Ascending aorta (tissue), 2 donors: ENCODE data around the gene TNK2. TPM values are rescaled to one million over a fixed set of nuclear protein-coding genes. Genes with fewer than 3 reads are reported as not detected.

Experiments used
- DNase-seq, 2 donors: peaks; one replicate each; pipeline ENCODE4 v3.0.0-alpha.2; 2019; ENCODE audit warnings: low spot score in 2 of 2
- H3K27ac ChIP-seq, 2 donors: fragments of 200-600 bp; sonication (generic); one replicate each; pipeline ENCODE4 v1.5.1; 2016 to 2017; ENCODE audit warnings: mild to moderate bottlenecking in 1 of 2
- H3K27me3 ChIP-seq: fragments of 200-600 bp; sonication (generic); one replicate; pipeline ENCODE4 v1.5.1; 2017
- H3K36me3 ChIP-seq, 2 donors: fragments of 200-600 bp; sonication (generic); one replicate each; pipeline ENCODE4 v1.5.1; 2016
- H3K4me1 ChIP-seq, 2 donors: fragments of 200-600 bp; sonication (generic); one replicate each; pipeline ENCODE4 v1.5.1; 2016 to 2017; ENCODE audit warnings: mild to moderate bottlenecking in 1 of 2
- H3K4me3 ChIP-seq, 2 donors: fragments of 200-600 bp; sonication (generic); one replicate each; pipeline ENCODE4 v1.5.1; 2016 to 2017; ENCODE audit warnings: mild to moderate bottlenecking in 1 of 2
- H3K9me3 ChIP-seq, 2 donors: fragments of 200-600 bp; sonication (generic); one replicate each; pipeline ENCODE4 v1.5.1; 2016
- intact Hi-C: fragments of 100-400 bp; cut with DNase I; formaldehyde crosslinking; loops from one replicate; pipeline ENCODE4 v1.15.1; 2023
- total RNA-seq: library from RNA; depleted of rRNA; stranded (reverse); fragments of >200 nt; gene quantifications from one replicate; pipeline ENCODE4 v1.1.0, GENCODE V29; 2016
- TF ChIP-seq, protein P1 (sequence below), 3 experiments: fragments of 200-600 bp in 2 of 3; fragments of 450-650 bp in 1 of 3; sonication (generic) in 2 of 3; IDR thresholded peaks; one replicate each; pipeline ENCODE4 v1.5.1; 2016 to 2019; ENCODE audit warnings: antibody characterized with exemption in 3 of 3, mild to moderate bottlenecking in 1 of 3, moderate library complexity in 1 of 3

TNK2 gene
- total RNA-seq, 1 donor from 2014 or later: 164 TPM

DNA sequence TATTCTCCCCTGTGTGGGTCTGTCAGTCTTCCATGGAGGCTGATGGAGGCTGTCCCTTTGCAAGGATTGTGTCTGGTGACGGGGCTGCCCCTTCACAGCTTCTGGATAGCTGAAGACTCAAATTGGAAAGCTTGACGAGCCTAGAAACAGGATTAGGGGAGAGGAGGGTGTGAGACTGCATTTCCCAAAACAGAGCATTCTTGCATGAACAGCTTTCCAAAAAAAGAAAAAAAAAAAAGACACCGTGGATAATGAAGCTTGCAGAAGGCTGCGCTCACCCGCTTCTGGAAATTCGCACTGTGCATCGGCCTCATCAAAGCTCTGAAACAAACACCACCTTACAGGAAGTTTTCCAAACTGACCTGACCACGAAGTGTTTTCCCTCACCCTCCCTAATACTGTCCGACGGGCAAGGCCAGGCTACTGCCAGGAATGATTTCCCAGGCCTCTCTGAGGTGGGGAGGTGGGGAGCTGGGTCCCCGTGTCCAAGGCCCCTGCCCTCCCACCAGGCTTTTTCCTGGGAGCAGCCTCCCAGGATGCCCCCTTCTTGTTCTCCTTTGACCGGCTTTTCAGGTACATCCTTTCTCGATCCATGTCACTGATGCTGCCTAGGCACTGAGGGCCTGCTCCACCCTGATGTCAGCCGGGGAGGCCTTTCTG, 71.7 kb downstream of the TNK2 start:
- Histone ChIP-seq H3K9me3 (no peaks in the 10 kb centered on the region), H3K4me3 (no peak overlapping the region), H3K27ac (no peak overlapping the region), H3K27me3 (no peaks in the 10 kb centered on the region), H3K36me3 (no peaks in the 10 kb centered on the region), H3K4me1 (no peaks in the 10 kb centered on the region)
- no peak for DNase-seq
- intact Hi-C loops: no loop called here
- TF ChIP-seq, protein P1, sequence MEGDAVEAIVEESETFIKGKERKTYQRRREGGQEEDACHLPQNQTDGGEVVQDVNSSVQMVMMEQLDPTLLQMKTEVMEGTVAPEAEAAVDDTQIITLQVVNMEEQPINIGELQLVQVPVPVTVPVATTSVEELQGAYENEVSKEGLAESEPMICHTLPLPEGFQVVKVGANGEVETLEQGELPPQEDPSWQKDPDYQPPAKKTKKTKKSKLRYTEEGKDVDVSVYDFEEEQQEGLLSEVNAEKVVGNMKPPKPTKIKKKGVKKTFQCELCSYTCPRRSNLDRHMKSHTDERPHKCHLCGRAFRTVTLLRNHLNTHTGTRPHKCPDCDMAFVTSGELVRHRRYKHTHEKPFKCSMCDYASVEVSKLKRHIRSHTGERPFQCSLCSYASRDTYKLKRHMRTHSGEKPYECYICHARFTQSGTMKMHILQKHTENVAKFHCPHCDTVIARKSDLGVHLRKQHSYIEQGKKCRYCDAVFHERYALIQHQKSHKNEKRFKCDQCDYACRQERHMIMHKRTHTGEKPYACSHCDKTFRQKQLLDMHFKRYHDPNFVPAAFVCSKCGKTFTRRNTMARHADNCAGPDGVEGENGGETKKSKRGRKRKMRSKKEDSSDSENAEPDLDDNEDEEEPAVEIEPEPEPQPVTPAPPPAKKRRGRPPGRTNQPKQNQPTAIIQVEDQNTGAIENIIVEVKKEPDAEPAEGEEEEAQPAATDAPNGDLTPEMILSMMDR (IDR thresholded peaks at IDR 0.05): no peak

DNA sequence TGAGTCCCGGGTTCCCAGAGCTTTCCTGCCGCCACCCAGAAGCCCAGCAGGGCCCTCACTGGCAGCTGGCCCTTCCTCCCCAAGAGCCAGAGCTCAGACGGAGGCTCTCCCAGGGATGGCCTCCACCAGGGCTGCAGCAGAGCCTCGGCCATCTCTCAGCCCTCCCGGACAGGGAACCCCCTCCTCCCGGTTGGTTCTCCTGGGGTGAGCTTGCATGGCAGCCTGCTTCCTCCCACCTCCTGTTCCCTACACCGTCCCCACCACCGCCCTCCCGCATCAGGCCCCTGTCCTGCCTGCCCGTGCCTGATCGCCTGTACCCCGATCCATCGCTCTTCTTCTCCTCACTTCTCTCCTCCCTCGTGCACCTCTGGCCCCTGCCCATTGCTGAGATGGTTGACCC, 72.6 kb downstream of the TNK2 start:
- H3K36me3 ChIP-seq: no peaks in the 10 kb centered on the region
- H3K27ac ChIP-seq: no peak overlapping the region
- H3K4me3 ChIP-seq: no peak overlapping the region
- DNase-seq: no peak
- H3K9me3 ChIP-seq: no peaks in the 10 kb centered on the region
- no peaks in the 10 kb centered on the region for H3K4me1 ChIP-seq
- intact Hi-C loops: no loop called here
- TF ChIP-seq, protein P1 (IDR thresholded peaks at IDR 0.05): no peak
- no peaks in the 10 kb centered on the region for H3K27me3 ChIP-seq

DNA sequence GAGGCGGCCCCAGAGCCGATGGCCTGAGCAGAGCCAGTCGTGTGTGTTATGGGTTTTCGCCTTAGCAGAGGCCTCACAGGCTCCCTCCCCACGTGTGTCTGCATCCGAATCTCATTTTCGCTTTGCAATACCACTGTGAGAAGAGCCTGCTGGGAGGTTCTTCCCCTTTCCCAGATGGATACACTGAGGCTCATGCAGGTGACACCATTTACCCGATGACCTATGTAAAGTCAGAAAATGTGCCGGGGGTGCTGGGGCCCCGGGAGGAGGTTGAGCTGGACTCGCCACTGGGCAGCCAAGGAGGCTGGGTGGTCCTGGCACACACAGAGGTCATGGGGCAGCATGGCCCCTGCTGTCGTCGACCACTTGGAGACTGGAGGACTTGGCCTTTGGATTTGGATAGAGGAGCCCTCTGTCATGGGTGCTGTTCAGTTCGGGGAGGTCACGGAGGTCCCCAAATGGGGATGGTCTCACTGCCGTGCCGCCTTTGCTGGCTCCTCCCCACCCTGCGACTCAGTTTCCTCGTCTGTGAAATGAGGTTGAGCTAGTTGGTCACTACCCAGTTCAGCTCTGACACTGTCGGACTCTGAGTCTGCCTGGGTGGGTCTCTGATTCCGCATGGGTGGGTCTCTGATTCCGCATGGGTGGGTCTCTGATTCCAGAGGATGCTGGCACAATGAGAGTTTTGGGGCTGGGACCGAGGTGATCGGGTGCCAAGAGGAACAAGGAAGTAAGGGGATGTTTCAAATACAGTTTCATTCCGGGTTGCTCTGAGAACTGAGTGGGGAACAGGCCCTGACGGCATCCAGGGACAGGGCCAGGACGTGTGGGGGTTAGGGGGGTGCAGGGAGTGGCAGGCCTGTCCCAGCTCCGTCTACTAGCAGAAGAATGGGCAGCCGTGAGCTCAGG, 73.4 kb downstream of the TNK2 start:
- no peak overlapping the region for H3K27ac ChIP-seq
- DNase-seq: no peak
- no peaks in the 10 kb centered on the region for H3K4me1 ChIP-seq
- no peaks in the 10 kb centered on the region for H3K27me3 ChIP-seq
- no peaks in the 10 kb centered on the region for H3K9me3 ChIP-seq
- H3K4me3 ChIP-seq: no peak overlapping the region
- intact Hi-C loops: no loop called here
- no peaks in the 10 kb centered on the region for H3K36me3 ChIP-seq
- TF ChIP-seq, protein P1 (IDR thresholded peaks at IDR 0.05): no peak

DNA sequence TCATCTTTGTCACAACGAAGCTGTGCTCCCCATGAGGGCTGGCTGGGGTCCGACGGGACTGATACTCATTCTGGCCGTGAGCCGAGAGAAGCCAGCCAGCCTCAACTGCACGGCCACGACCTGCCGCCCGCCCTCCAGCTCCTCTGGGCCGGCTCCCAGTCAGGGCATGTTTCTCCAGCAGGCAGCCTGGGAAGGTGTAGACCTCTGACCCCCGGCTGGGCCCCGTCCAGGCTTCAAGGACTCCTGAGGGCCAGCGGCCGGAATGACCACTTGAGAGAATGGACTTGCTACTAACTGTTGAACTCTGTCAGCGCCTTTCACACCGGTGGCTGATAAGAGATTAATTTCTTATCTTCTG, 78.5 kb downstream of the TNK2 start:
- TF ChIP-seq, protein P1 (IDR thresholded peaks at IDR 0.05): no peak
- Histone ChIP-seq H3K27me3 (no peaks in the 10 kb centered on the region), H3K36me3 (no peaks in the 10 kb centered on the region), H3K4me3 (no peak overlapping the region), H3K27ac (no peak overlapping the region), H3K4me1 (no peaks in the 10 kb centered on the region), H3K9me3 (no peaks in the 10 kb centered on the region)
- intact Hi-C loops: no loop called here
- no peak for DNase-seq

DNA sequence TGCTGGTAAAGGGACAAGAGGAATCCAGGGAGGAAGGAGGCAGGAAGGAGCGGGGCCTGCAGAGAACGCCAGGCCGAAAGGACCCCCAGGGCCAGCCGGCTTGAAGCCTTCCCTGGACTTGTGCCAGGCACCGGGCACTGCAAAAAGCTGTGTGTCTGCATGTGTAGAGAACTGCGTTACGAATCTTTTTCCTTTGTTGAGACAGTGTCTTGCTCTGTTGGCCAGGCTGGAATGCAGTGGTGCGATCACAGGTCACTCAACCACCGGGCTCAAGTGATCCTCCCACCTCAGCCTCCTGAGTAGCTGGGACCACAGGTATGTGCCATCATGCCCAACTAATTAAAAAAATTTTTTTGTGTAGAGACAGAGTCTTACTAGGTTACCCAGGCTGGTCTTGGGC, 79.6 kb downstream of the TNK2 start:
- TF ChIP-seq, protein P1 (IDR thresholded peaks at IDR 0.05): no peak
- Histone ChIP-seq H3K36me3 (no peaks in the 10 kb centered on the region), H3K4me3 (no peak overlapping the region), H3K4me1 (no peaks in the 10 kb centered on the region), H3K27me3 (no peaks in the 10 kb centered on the region), H3K9me3 (no peaks in the 10 kb centered on the region), H3K27ac (no peak overlapping the region)
- no peak for DNase-seq
- intact Hi-C loops: no loop called here
